Mucosa of rectum (tissue), 2 donors: ENCODE data around the gene MBD3L4.

ENCODE experiments used
- H3K27ac ChIP-seq, 2 donors: one replicate each; pipeline ENCODE4 v1.7.0; 2013; ENCODE audit warnings: inconsistent platforms in 2 of 2, low read depth in 2 of 2, low read length in 2 of 2
- H3K27me3 ChIP-seq, 2 donors: one replicate each; pipeline ENCODE4 v1.7.0; 2013; ENCODE audit warnings: low read length in 2 of 2; ENCODE audit not compliant: control insufficient read depth in 2 of 2, insufficient read depth in 2 of 2
- H3K36me3 ChIP-seq, 2 donors: one replicate each; pipeline ENCODE4 v1.7.0; 2013; ENCODE audit warnings: low read length in 2 of 2; ENCODE audit not compliant: control insufficient read depth in 2 of 2, insufficient read depth in 2 of 2
- H3K4me1 ChIP-seq, 2 donors: one replicate each; pipeline ENCODE4 v1.7.0; 2013; ENCODE audit warnings: low read length in 2 of 2, mild to moderate bottlenecking in 1 of 2; ENCODE audit not compliant: control insufficient read depth in 2 of 2, insufficient read depth in 2 of 2
- H3K4me3 ChIP-seq, 2 donors: one replicate each; pipeline ENCODE4 v1.7.0; 2013; ENCODE audit warnings: low read length in 2 of 2
- H3K9ac ChIP-seq, 2 donors: one replicate each; pipeline ENCODE4 v1.7.0; 2013; ENCODE audit warnings: low read length in 2 of 2, low read depth in 1 of 2, mild to moderate bottlenecking in 1 of 2
- H3K9me3 ChIP-seq, 2 donors: one replicate each; pipeline ENCODE4 v1.7.0; 2013; ENCODE audit warnings: low read length in 2 of 2; ENCODE audit not compliant: control insufficient read depth in 2 of 2
- donor health status: healthy.
- donor health status: Normal muscosa, but diverticular disease.

The MBD3L4 gene

DNA sequence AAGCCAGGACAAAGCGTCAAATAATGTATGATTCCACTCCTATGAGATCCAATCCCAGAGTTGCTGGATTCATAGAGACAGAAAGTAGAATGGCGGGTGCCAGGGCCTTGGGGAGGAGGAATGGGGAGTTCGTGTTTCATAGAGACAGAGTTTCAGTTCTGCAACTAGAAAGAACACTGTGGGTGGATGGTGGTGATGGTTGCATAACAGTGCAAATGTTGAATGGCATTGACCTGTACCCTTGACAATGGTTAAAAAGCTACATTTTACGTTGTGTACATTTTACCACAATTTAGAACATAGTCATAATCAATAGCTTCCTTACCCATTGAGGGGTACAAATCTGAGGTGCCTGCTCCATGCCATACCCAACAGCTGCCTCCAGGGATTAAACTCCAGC is 52.1 kb downstream of the MBD3L4 start:
- no peak overlapping the region for H3K4me3 ChIP-seq
- no peak overlapping the region for H3K27ac ChIP-seq
- no peaks in the 10 kb centered on the region for H3K36me3 ChIP-seq
- no peaks in the 10 kb centered on the region for H3K27me3 ChIP-seq
- H3K9me3 ChIP-seq = peaks cover 0 to 5% of the 10 kb centered on the region in 2 donors
- no peaks in the 10 kb centered on the region for H3K4me1 ChIP-seq
- no peak overlapping the region for H3K9ac ChIP-seq
